GM18502 (cell line): ENCODE measurements around the gene SH3BGRL3.
"Not testable (repeated sequence)": the region's sequence is repeated elsewhere in the genome, so short reads cannot be mapped to it uniquely, and the experiment has no call there.

Source experiments
- ATAC-seq: cut with Tn5 transposase; IDR thresholded peaks from one replicate; pipeline ENCODE4 v1.9.1; 2021; ENCODE audit warnings: mild to moderate bottlenecking; ENCODE audit not compliant: unreplicated experiment, poor library complexity

SH3BGRL3 gene

DNA sequence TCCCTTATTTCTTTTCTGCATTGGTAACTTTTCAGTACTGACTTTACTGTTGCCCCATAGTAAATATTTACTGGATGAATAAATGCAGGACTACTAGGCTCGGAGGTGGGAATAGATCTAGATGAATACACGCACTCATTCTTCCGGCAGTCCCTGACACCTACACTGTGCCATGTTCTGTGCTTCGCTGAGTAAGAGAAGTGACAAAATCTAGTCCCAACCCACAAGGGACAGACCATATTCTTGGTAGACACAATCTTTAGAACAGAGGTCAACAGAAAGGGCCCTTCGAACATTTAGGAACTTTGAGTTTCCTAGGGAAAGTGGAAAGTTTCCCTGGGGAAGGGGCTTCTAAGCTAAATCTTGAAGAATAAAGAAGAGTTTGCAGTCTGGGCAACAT lies 34.6 kb downstream of the SH3BGRL3 start:
- no peak for ATAC-seq

DNA sequence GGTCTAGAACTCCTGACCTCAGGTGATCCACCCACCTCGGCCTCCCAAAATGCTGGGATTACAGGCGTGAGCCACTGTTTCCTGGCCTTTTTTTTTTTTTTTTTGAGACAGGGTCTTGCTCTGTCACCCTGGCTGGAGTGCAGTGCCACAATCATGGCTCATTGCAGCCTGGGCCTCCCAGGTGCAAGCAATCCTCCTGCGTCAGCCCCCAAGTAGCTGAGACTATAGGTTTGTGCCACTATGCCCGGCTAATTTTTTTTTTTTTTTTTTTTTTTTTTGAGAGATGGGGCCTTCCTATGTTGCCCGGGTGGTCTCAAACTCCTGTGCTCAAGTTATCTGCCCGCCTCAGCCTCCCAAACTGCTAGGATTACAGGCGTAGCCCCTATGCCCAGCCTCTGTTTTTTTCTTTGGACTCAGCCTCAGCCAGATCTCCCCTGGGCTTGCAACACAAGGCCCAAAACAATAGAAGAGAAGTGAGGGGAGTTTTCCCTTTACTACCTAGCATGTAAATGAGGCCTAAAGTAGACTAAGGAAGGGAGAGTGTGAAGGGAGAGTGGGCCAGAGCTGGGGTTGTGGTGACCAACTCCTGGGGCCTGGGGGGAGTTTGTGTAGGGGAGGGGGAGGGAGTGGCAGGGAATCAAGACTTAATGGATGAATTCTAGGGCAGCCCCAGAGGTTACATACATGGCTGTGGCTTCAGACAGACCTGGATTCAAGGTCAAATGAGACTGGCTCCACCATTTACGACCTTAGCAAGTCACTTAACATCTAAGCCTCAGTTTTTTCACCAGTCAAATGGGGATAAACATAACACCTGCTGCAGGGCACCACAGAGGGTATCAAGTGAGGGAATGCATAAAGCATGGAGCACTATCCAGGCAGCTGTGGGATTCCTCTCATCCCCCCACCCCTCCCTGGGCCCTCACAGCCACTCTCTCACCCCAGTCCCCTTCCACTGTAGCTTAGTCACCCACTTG lies 36.3 kb downstream of the SH3BGRL3 start:
- no peak for ATAC-seq

DNA sequence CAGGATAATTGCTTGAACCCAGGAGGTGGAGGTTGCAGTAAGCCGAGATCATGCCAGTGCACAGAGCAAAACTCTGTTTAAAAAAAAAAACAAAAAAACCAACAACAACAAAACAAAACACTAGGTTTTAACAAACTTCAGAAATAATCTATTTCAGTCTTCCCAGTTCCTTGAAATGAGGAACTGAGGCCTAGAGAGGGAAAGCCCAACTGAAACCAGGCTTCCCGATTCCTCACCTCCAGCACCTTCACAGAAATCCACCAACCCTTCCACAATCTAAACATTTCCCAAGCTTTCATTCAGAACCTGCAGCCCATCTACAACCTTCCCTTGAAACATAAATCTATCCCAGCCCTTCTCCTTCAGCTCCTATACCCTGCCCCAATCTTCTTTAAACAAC lies 37.3 kb downstream of the SH3BGRL3 start:
- ATAC-seq, result no peak

DNA sequence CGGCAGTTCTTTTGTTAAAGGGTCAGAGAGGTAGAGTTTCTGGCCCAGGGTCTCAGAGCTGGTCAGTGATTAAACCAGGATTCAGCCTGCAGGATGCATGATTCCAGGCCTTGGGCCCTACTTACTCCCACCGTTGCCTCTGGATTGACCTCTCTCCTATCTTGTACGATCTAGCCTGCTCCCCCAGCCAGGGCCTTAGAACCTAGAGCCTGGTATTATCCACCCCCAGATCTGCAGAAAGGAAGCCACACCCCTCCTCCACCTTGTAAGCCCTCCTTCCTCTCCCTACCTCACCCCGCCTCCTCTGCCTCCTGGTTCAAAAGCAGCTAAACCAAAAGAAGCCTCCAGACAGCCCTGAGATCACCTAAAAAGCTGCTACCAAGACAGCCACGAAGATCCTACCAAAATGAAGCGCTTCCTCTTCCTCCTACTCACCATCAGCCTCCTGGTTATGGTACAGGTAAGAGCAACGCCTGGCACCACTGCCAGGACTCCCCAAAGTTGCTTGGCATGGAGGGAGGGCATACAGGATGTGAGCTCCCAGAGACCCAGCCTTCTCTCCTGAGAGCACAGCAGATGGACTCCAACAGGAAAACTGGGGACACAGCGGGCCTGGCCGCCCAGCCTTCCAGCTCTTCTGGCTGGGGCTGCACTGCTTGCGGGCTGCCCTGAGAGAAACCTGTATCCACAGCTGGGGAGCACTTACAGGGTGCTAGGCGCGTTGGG lies 37.9 kb downstream of the SH3BGRL3 start, which contains the start of gene CD52:
CD52 (plus strand) TSS at position 347 of the 726 bp plus-strand sequence; CDS start at position 407, 60 bp downstream.
- peak; percentile 41 for ATAC-seq

DNA sequence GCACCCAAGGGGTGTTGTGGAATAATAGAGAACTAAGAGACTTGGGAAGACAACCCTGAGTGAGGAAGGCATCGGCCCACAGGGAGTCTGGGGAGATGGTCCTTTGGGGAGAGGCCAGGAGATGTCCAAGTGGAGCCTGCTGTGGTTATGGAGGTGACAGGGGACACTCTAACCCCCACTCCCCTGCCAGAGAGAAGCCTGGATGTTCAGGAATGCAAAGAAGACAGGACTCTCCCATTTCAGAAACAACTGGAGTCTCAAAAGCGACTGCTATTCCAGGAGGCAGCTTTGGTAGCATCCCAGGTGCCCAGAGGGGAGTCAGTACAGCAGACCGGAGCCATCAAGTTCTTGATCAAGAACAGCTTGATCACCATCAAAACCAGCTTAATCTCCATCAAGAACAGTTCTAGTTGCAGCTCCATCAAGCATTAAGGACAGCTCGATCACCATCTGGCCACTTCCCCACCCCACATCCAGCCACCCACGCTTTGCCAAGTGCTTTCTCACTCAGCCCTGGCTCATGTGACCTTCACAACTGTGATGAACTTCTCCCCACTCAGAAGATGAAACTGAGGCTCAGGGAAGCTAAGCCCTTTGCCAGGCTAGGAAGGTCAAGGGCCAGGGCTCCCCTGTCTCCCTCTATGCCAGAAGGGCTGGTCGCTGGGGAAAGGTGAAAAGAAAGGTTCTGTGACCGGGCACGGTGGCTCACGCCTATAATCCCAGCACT lies 38.6 kb downstream of the SH3BGRL3 start:
- ATAC-seq, result no peak

DNA sequence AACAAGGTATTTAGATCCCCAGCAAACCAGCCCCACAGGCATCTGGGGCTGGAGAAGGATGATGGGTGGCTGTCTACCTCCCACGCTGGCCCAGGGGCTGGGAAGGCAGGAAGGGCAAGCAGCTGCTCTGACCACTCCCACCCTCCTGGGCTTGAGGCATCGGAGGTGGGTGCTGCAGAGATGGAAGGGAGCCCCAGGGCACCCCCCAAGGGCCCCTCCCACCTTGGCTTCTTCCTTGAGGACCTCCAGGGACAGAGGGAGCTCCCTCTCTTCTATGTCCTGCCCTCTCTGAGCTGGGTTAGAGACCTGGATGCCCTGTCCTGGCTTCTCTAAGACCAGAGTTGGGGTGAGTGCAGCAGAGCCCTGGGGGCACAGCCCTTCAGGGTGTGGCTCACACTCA lies 41.0 kb downstream of the SH3BGRL3 start:
- ATAC-seq, result no peak

DNA sequence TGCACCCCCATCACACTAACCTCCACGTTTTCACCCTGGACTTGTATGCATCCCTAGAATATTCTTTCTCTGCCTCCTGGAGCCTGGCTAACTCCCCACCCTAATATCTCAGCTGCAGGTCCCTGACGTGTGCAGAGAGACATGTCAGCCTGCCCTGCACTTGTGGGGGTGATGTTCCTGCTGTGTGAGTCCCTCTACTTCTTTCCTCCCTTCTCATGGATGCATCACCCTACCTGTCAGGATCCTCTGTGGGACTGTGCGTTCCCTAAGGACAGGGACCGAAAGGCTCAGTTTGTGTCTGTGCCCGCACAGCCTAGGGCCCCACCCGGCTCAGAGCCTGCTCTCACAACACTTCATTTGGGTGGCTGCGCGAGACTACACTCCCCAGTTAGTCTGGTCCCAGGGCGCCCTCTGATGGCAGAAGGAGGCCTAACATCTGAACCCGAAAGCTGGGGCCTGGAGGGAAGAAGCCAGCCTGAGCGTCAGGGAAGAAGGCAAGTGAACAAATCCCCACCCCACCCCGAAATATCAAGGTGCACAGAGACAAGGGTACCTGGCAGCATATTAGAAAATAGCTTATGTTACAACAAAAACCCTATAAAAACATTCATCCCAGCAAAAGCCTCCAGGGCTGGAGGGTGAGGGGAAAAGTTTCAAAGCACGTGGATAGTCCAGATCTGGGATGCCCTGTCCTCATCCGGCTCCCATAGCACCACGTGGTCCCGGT lies 41.6 kb downstream of the SH3BGRL3 start:
- peak; percentile 50 for ATAC-seq

DNA sequence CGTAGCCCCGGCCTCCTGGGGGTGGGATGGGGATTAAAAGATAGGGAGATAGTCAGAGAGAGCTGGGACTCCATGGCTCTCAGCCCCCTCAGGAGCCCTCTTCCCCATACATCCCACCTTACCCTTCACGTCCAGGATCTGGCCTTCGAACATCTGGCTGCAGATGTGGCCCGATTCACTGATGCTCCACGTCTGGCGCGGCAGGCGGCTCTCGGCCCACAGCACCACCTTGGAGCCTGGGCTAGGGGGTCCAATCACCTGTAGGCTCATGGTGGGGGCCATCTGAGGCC lies 42.1 kb downstream of the SH3BGRL3 start:
- ATAC-seq, result no peak

DNA sequence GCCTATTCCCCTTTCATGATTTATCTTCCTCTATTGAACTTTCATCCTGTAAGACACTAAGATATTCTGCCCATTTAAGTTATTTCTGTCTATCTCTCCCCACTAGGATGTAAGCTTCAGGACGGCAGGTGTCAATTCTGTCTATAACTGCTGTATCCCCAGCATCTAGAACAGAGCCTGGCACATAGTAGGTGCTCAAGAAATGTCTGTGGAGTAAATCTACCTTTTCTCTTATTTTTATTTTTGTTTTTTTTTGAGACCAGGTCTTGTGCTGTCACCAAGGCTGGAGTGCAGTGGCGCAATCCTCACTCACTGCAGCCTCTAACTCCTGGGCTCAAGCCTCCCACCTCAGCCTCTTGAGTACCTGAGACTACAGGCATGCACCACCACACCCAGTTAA lies 43.5 kb downstream of the SH3BGRL3 start:
- ATAC-seq, result no peak

DNA sequence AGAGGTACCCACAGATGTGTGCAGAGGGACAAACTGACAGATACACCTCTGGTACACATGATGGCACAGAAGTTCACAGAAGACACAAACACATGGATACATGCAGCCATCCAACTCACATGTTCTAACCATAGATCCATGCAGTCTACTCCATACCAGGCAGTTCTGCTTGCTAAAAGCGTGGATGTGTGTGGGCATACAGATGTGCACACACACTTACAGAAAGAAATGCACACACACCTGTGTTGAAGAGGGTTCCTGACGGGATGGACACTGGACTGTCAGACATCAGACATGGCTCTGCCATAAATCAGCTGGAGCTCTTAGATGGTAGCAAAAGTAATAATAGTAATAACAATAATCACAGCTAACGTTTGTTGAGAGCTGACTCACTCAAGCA lies 44.7 kb downstream of the SH3BGRL3 start:
- ATAC-seq, result no peak

DNA sequence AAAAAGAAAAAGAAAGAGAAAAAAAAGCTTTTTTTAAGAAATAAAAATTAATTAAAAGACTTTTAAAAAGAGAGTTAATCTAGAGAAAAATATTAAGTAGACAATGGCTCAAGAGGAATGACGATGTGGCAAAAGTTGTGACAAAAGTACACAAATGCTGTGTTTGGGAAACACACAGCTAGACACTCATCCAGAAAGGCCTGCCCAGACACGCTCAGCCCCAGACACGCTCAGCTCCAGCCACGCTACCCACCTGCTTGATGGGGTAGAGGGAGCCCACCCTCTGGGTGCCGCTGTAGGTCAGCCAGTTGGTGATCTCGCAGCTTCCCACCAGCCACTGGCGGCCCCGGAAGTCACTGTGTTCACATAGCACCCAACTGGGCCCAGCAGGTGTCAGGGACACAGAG lies 48.1 kb downstream of the SH3BGRL3 start:
- ATAC-seq, result no peak

DNA sequence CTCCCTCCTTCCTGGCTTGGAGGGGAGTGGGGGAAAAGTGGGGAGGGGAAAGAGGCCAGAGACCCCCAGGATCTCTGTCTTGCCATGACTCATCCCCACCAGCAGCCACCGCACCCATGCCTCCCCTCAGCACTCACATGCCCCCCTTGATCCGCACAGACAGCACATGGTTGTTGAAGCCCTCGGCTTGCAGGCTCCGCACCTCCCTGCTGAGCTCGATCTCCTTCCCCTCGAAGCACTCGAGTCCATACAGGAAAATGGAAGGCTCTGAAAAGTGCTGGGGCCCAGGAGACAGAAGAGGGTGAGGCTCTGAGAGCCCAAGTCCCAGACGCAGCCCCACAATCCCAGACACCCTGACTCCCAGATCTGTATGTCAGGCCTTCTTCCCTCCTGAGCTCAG lies 48.7 kb downstream of the SH3BGRL3 start:
- no peak for ATAC-seq

DNA sequence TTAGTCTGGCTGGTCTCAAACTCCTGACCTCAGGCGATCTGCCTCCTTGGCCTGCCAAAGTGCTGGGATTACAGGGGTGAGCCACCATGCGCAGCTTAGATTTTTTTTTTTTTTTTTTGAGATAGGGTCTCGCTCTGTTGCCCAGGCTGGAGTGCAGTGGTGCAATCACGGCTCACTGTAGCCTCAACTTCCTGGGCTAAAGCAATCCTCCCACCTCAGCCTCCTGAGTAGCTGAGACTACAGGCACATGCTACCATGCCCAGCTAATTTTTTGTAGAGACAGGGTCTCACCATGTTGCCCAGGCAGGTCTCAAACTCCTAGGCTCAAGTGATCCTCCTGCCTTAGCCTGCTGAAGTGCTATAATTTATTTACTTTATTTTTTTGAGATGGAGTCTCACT lies 49.5 kb downstream of the SH3BGRL3 start:
- ATAC-seq, result not testable (repeated sequence)

DNA sequence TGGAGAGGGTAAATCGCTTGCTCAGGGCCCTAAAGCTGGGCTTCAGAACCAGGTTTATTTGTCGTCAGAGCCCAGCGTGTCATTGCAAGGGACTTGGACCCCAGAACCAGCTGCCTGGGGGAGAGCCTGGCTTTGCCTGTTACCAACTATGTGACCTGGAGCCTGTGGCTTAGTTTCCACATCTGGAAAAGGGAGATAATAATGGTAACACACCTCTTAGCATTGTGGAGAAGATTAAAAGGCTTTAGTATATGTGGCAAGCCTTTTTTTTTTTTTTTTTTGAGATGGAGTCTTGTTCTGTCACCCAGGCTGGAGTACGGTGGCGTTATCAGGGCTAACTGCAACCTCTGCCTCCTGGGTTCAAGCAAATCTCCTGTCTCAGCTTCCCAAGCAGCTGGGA lies 50.4 kb downstream of the SH3BGRL3 start:
- no peak for ATAC-seq
